NCI-H2107 treated with DMSO at 0.1 percent for 48 hours (cell line): Measurements from ENCODE around the gene DCTN5.
A peak's percentile ranks its signal among the peaks of the same experiment; 100 is the strongest.
"Not testable (repeated sequence)": the region's sequence is repeated elsewhere in the genome, so short reads cannot be mapped to it uniquely, and the experiment has no call there.

ENCODE experiments used
- DNase-seq: peaks from one replicate; lab custom pipeline; 2025; ENCODE audit not compliant: unreplicated experiment; lab: John Stamatoyannopoulos, UW

The DCTN5 gene

GRCh38 chr16:23691483-23692189 lies 50.4 kb downstream of the DCTN5 start:
- DNase-seq, result no peak

GRCh38 chr16:23692190-23692837 lies 51.0 kb downstream of the DCTN5 start:
- DNase-seq, result peak; percentile 33

- no peak for DNase-seq
Observed at GRCh38 chr16:23694265-23694643, 53.0 kb downstream of the DCTN5 start.

- no peak for DNase-seq
Observed at GRCh38 chr16:23694644-23695373, 53.5 kb downstream of the DCTN5 start.

- no peak for DNase-seq
Observed at GRCh38 chr16:23695756-23696155, 54.5 kb downstream of the DCTN5 start.

- no peak for DNase-seq
Observed at GRCh38 chr16:23699100-23699499, 57.8 kb downstream of the DCTN5 start.

GRCh38 chr16:23700093-23700492 lies 58.8 kb downstream of the DCTN5 start:
- DNase-seq, result no peak

- DNase-seq, result peak; percentile 62
Observed at GRCh38 chr16:23700509-23700908, 59.2 kb downstream of the DCTN5 start.

GRCh38 chr16:23701045-23701444 lies 59.8 kb downstream of the DCTN5 start:
- DNase-seq, result no peak

- no peak for DNase-seq
Observed at GRCh38 chr16:23702951-23703350, 61.7 kb downstream of the DCTN5 start.

- DNase-seq, result no peak
Observed at GRCh38 chr16:23704772-23705516, 63.7 kb downstream of the DCTN5 start.

GRCh38 chr16:23705517-23705902 lies 64.2 kb downstream of the DCTN5 start:
- DNase-seq, result no peak

GRCh38 chr16:23706439-23706838 lies 65.2 kb downstream of the DCTN5 start:
- no peak for DNase-seq

GRCh38 chr16:23709536-23709935 lies 68.3 kb downstream of the DCTN5 start:
- DNase-seq, result no peak

- DNase-seq, result no peak
Observed at GRCh38 chr16:23710008-23710407, 68.7 kb downstream of the DCTN5 start.

- DNase-seq, result no peak
Observed at GRCh38 chr16:23710504-23710903, 69.2 kb downstream of the DCTN5 start.

- no peak for DNase-seq
Observed at GRCh38 chr16:23711785-23712184, 70.5 kb downstream of the DCTN5 start.

GRCh38 chr16:23712976-23713375 lies 71.7 kb downstream of the DCTN5 start, which contains the start of gene ERN2:
Gene ERN2 (minus strand): TSS chr16:23713222. CDS start chr16:23713187, 35 bp downstream.
- no peak for DNase-seq

GRCh38 chr16:23716484-23716883 lies 75.2 kb downstream of the DCTN5 start:
- no peak for DNase-seq

GRCh38 chr16:23722613-23723240 lies 81.5 kb downstream of the DCTN5 start:
- DNase-seq, result not testable (repeated sequence)
